ENCODE data around the gene ZNF839. TPM values are rescaled to one million over a fixed set of nuclear protein-coding genes. Genes with fewer than 3 reads are reported as not detected.
A peak's percentile ranks its signal among the peaks of the same experiment; 100 is the strongest.

ZNF839 gene
- polyA plus RNA-seq, 3 donors, result 0.47 to 17.0 (median 1.7) TPM

DNA sequence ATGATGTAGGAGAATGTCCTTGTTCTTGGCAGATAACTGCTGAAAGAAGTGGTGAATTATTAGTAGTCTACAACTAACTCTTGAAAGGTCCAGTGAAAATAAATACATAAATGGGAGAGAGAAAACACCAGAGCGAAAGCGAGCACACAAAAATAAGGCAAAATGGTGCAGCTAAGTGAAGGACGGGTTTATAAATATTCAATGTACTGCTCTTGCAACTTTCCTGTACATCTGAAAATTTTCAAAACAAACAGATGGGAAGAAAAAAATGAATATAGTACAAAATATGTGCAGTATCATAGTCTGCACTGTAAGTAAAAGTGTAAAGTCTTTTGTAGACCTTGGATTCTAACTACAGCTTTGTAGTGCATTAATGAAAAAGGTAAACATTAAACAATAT lies 15.9 kb upstream of the ZNF839 start:
- DNase-seq, result no peak
- intact Hi-C loops (cut with micrococcal nuclease), result no loop called here
- peaks cover 6% of the 10 kb centered on the region for H3K4me1 Mint-ChIP-seq

DNA sequence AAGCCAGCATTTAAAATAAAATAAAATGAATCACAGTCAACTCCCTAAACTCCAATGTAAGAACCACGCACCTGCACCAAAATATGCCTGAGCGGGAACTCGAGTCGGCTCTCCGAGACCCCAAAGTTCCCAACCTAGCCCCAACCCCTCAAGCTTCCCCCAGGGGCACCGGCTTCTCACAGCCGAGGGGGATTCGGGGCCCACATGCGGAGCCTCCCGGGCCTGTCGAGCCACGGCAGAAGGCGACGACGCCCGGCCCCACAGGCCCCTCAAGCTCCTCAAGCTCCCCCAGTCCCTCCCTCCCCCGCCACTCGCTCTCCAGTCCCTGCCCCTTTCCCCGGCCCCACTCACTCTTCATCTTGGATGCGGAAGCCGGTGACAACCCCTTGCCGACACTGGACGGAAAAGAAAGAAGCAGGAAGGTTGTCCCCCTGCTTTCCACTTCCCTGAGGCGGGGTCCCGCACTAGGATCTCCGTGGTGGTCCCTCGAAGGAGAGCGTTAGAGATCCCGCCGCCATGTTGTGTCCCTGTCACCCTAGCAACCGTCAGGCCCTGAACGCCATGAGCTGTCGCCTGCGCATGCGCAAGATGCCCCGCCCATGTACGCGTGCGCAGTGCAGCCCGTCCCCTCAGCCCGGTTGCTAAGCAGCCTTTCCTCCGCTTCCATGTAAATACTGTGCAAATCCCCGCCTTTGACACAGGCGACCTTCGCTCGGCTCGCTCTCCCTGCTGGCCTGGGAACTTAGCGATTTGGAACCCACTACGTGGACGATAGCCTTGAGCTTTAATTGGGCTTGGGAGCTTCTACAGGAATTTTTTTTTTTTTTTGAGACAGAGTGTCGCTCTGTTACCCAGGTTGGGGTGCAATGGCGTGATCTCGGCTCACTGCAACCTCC lies 14.7 kb upstream of the ZNF839 start, which contains the start of gene MOK:
MOK (minus strand) TSS at position 554 of the 896 bp plus-strand sequence; CDS start at position 358, 196 bp downstream.
- TF ChIP-seq, protein P1, sequence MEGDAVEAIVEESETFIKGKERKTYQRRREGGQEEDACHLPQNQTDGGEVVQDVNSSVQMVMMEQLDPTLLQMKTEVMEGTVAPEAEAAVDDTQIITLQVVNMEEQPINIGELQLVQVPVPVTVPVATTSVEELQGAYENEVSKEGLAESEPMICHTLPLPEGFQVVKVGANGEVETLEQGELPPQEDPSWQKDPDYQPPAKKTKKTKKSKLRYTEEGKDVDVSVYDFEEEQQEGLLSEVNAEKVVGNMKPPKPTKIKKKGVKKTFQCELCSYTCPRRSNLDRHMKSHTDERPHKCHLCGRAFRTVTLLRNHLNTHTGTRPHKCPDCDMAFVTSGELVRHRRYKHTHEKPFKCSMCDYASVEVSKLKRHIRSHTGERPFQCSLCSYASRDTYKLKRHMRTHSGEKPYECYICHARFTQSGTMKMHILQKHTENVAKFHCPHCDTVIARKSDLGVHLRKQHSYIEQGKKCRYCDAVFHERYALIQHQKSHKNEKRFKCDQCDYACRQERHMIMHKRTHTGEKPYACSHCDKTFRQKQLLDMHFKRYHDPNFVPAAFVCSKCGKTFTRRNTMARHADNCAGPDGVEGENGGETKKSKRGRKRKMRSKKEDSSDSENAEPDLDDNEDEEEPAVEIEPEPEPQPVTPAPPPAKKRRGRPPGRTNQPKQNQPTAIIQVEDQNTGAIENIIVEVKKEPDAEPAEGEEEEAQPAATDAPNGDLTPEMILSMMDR (IDR thresholded peaks at IDR 0.05), result no peak
- Histone ChIP-seq H3K4me2 (replicated peaks; ENCODE audit: extremely low read depth, low read length, poor library complexity, severe bottlenecking) (peak within 1 kb of the TSS; percentile 91), H2AFZ (ENCODE audit: insufficient read depth, low read depth, low read length, poor library complexity, severe bottlenecking) (peak within 1 kb of the TSS; percentile 99), H3K9me3 (replicated peaks in 1 of 2; ENCODE audit: control insufficient read depth in 1 of 2, insufficient read depth in 1 of 2, low read length in 2 of 2) (no peaks in the 10 kb centered on the region), H3K4me3 (replicated peaks in 1 of 3; ENCODE audit: low read depth in 2 of 3, low read length in 3 of 3) (peak within 1 kb of the TSS; percentile 67 to 83 (median 82)), H3K27me3 (ENCODE audit: control insufficient read depth in 2 of 2, insufficient read depth in 2 of 2, low read length in 2 of 2) (peaks cover 0 to 4% of the 10 kb centered on the region in 2 donors), H3K9ac (ENCODE audit: insufficient read depth, low read length, poor library complexity, severe bottlenecking) (peak within 1 kb of the TSS; percentile 55), H3K27ac (ENCODE audit: low read depth in 1 of 2, low read length in 2 of 2) (peak within 1 kb of the TSS in 1 of 2 donors; percentile 68), H3K79me2 (ENCODE audit: insufficient read depth, low read length) (no peaks in the 10 kb centered on the region), H3K36me3 (replicated peaks in 1 of 2; ENCODE audit: control insufficient read depth in 1 of 2, insufficient read depth in 2 of 2, low read length in 2 of 2) (no peaks in the 10 kb centered on the region), H4K20me1 (ENCODE audit: insufficient read depth, low read length) (no peaks in the 10 kb centered on the region), H3K4me1 (ENCODE audit: control insufficient read depth in 1 of 2, insufficient read depth in 2 of 2, low read length in 2 of 2) (peaks cover 10 to 12% of the 10 kb centered on the region in 2 donors)
- Mint-ChIP-seq H3K27ac (peak within 1 kb of the TSS; percentile 82 to 95 (median 92)), H3K4me1 (peaks cover 6% of the 10 kb centered on the region), H3K36me3 (no peaks in the 10 kb centered on the region), H3K9me3 (no peaks in the 10 kb centered on the region), H3K27me3 (ENCODE audit: low read depth in 3 of 3) (peaks cover 1 to 4% (median 3%) of the 10 kb centered on the region in 3 donors), H3K4me3 (peak within 1 kb of the TSS; percentile 93 to 97)
- intact Hi-C loops (cut with micrococcal nuclease), result no loop called here
- WGBS (ENCODE audit: insufficient coverage), result under 1% methylated on average over 47 of the region's 53 CpGs
- DNase-seq, result peak; percentile 96 to 97 (median 96)

More for the DNA sequence above, 15.9 kb upstream of the ZNF839 start:
- Histone ChIP-seq H3K4me2 (replicated peaks; ENCODE audit: extremely low read depth, low read length, poor library complexity, severe bottlenecking) (no peak overlapping the region), H3K4me1 (ENCODE audit: control insufficient read depth in 1 of 2, insufficient read depth in 2 of 2, low read length in 2 of 2) (peaks cover 10 to 12% of the 10 kb centered on the region in 2 donors), H3K4me3 (replicated peaks in 1 of 3; ENCODE audit: low read depth in 2 of 3, low read length in 3 of 3) (no peak overlapping the region), H3K79me2 (ENCODE audit: insufficient read depth, low read length) (no peaks in the 10 kb centered on the region), H4K20me1 (ENCODE audit: insufficient read depth, low read length) (no peaks in the 10 kb centered on the region), H3K27me3 (ENCODE audit: control insufficient read depth in 2 of 2, insufficient read depth in 2 of 2, low read length in 2 of 2) (peaks cover 0 to 4% of the 10 kb centered on the region in 2 donors), H2AFZ (ENCODE audit: insufficient read depth, low read depth, low read length, poor library complexity, severe bottlenecking) (peak overlapping the region; percentile 99), H3K36me3 (replicated peaks in 1 of 2; ENCODE audit: control insufficient read depth in 1 of 2, insufficient read depth in 2 of 2, low read length in 2 of 2) (no peaks in the 10 kb centered on the region), H3K9ac (ENCODE audit: insufficient read depth, low read length, poor library complexity, severe bottlenecking) (no peak overlapping the region), H3K9me3 (replicated peaks in 1 of 2; ENCODE audit: control insufficient read depth in 1 of 2, insufficient read depth in 1 of 2, low read length in 2 of 2) (no peaks in the 10 kb centered on the region), H3K27ac (ENCODE audit: low read depth in 1 of 2, low read length in 2 of 2) (no peak overlapping the region)
- H3K27me3 Mint-ChIP-seq (ENCODE audit: low read depth in 3 of 3), result peaks cover 3 to 6% (median 4%) of the 10 kb centered on the region in 3 donors
- TF ChIP-seq, protein P1 (IDR thresholded peaks at IDR 0.05), result no peak
- no peaks in the 10 kb centered on the region for H3K36me3 Mint-ChIP-seq
- no peak overlapping the region for H3K27ac Mint-ChIP-seq
- H3K9me3 Mint-ChIP-seq, result peaks cover 0 to under 1% (median 0%) of the 10 kb centered on the region in 7 donors
- WGBS (ENCODE audit: insufficient coverage), result no CpG with 5 or more reads among the region's 3 CpGs
- H3K4me3 Mint-ChIP-seq, result no peak overlapping the region

Data from CD14-positive monocyte (primary cell).